Kidney epithelial cell (primary cell): ENCODE data around the gene THBS3. TPM values are rescaled to one million over a fixed set of nuclear protein-coding genes. Genes with fewer than 3 reads are reported as not detected.
"Not testable (repeated sequence)": the region's sequence is repeated elsewhere in the genome, so short reads cannot be mapped to it uniquely, and the experiment has no call there.

ENCODE experiments used
- DNase-seq: peaks from one replicate; pipeline ENCODE4 v3.0.0-alpha.2; 2010; ENCODE audit warnings: low read depth
- H3K27me3 ChIP-seq: 2 replicates; pipeline ENCODE4 v1.6.0; 2011; ENCODE audit warnings: low read length; ENCODE audit not compliant: control insufficient read depth, insufficient read depth
- H3K36me3 ChIP-seq: 2 replicates; pipeline ENCODE4 v1.5.1; 2011; ENCODE audit warnings: low read length; ENCODE audit not compliant: control insufficient read depth, insufficient read depth
- H3K4me3 ChIP-seq: 2 replicates; pipeline ENCODE4 v1.5.1; 2011; ENCODE audit warnings: low read depth, mild to moderate bottlenecking, control low read depth, low read length
- total RNA-seq: library from RNA; depleted of rRNA; stranded (reverse); fragments of >200 nt; gene quantifications from 2 replicates; pipeline ENCODE4 v1.2.3, GENCODE V29; 2015
- TF ChIP-seq, protein P1 (sequence below): IDR thresholded peaks from 2 replicates; pipeline ENCODE4 v1.5.1; 2011; ENCODE audit warnings: mild to moderate bottlenecking, moderate library complexity, low read length, control low read depth, inconsistent platforms; ENCODE audit not compliant: insufficient read depth, poor library complexity, severe bottlenecking

THBS3 gene
- total RNA-seq, 1 donor from 2014 or later, result 51.5 TPM

DNA sequence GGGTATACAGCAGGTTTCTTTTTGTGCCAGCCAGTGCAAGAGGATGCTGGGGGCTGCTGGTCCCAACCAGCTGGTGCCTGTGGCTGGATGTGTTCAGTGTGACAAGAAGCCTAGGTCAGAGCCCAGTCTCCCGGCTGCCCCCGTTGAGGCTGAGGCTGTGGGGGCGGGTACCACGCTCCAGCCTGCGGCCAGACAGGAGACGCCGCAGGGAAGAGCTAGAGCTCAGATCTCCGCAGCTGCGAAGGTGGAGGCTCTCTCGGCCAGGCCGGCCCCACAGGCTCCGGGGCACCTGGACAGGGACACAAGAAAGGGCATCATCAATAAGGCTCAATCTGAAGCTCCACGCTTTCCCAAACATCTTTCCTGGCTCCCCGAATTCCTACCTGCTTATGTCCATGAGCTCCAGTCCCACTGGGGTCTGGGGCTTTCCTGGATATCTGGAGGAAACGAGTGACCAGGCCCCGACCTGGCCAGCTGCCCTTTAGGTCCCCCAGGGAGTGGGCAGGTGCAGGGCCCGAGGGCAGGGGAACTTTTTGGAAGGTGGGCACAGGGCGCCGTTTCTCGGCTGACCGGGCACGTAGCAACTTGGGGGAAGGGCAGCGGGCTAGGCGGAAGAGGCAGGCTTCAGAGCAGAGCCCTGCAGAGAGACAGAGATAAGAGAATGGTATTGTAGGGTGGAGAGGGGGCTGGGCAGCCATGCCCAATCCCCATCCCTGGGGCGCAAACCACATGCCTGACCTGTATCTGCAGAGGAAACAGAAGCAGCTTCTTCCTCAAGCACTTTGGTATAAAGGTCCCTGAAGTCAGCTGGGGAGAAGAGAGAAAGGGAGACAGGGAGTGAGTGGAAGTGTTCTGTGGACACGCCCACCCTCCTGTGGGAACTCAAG is 40.2 kb upstream of the THBS3 start:
- DNase-seq, result no peak

DNA sequence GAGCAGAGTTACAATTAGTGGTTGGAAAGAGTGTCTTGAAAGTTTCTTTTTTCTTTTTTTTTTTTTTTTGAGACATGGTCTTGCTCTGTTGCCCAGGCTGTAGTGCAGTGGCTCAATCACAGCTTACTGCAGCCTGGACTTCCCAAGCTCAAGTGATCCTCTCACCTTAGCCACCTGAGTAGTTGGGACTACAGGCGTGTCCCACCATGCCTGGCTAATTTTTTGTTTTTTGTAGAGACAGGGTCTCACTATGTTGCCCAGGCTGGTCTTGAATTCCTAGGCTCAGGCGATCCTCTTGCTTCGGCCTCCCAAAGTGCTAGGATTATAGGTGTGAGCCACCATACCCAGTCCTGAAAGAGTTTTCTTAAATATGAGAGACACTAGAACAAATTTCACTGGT is 39.1 kb upstream of the THBS3 start:
- not testable (repeated sequence) for H3K4me3 ChIP-seq, H3K27me3 ChIP-seq, DNase-seq, H3K36me3 ChIP-seq

More for the DNA sequence above, 40.2 kb upstream of the THBS3 start:
- H3K4me3 ChIP-seq, result no peak overlapping the region
- H3K27me3 ChIP-seq, result no peaks in the 10 kb centered on the region
- TF ChIP-seq, protein P1, sequence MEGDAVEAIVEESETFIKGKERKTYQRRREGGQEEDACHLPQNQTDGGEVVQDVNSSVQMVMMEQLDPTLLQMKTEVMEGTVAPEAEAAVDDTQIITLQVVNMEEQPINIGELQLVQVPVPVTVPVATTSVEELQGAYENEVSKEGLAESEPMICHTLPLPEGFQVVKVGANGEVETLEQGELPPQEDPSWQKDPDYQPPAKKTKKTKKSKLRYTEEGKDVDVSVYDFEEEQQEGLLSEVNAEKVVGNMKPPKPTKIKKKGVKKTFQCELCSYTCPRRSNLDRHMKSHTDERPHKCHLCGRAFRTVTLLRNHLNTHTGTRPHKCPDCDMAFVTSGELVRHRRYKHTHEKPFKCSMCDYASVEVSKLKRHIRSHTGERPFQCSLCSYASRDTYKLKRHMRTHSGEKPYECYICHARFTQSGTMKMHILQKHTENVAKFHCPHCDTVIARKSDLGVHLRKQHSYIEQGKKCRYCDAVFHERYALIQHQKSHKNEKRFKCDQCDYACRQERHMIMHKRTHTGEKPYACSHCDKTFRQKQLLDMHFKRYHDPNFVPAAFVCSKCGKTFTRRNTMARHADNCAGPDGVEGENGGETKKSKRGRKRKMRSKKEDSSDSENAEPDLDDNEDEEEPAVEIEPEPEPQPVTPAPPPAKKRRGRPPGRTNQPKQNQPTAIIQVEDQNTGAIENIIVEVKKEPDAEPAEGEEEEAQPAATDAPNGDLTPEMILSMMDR, result no peak
- H3K36me3 ChIP-seq, result no peaks in the 10 kb centered on the region

DNA sequence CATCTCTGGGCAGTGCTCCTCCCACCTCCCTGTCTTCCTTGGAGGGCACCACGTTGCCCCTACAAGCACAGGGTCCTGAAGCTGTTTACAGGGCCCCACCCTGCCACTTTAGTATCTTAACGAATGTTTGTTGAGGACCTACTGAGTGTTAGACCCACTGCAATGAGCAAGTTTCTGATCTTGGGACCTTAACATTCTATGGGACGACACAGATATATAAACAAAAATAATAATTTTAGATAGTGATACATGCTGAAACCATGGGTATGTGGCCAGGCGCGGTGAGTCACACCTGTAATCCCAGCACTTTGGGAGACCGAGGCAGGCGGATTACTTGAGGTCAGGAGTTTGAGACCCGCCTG is 37.4 kb upstream of the THBS3 start:
- DNase-seq, result no peak
- TF ChIP-seq, protein P1, result no peak
- no peaks in the 10 kb centered on the region for H3K27me3 ChIP-seq
- H3K4me3 ChIP-seq, result peak overlapping the region; percentile 56
- no peaks in the 10 kb centered on the region for H3K36me3 ChIP-seq

DNA sequence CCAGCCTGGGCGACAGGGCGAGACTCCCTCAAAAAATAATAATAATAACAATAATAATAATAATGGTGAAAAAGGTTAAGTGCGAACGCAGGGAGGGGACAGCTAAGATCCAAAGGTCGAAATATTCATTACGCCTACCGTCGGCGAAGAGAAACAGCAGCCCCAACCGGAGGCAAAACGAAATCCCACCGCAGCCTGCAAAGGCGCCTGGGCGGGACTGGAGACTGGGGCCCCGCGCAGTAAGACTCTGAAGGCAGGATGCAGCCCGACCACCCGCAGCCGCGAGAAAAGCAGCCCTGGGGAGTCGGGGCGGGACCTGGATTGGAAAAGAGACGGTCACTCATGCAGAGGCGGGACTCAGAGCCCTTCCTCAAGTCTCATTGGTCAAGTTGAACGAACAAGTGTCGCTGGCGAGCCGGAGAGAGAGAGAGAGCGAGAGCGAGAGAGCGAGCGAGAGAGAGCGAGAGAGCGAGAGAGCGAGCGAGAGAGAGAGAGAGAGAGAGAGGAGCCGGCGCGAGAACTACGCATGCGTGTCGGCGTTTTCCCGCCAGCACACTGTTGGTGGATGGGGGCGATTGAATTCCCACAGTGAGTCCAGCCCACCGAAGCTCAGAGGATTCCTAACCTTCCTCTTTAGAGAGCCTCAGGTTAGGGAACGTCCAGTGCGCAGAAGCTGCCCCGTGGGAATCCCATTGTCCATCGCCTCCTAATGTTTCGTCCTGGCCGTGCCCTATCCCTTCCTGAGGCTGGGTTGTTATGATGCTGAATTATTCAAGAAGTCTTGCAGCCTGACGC is 36.9 kb upstream of the THBS3 start:
- Histone ChIP-seq H3K27me3 (no peaks in the 10 kb centered on the region), H3K36me3 (no peaks in the 10 kb centered on the region), H3K4me3 (peak overlapping the region; percentile 56)
- peak; percentile 97 for DNase-seq
- TF ChIP-seq, protein P1, result no peak

DNA sequence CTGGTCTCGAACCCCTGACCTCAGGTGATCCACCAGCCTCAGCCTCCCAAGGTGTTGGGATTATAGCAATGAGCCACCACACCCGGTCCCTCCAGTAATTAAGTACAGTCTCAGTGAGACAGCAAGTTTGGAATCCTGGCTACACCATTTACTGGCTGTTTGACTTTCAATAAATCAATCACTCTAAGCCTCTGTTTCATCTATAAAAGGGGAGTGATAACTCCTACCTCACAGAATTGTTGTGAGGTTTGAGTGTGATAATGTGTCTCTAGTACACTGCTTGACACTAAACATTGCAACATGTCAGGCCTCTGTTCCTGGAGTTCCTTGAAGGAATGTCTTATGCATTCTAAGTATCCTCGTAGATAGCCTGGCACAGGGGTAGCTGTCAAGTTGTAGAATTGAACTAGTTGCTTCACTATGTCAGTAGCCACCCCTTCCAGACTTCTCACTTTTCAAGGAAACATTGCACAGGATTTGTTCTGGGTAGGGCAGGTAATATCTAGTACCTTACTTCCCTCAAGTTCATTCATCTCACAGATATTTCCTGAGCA is 35.2 kb upstream of the THBS3 start:
- no peaks in the 10 kb centered on the region for H3K36me3 ChIP-seq
- H3K4me3 ChIP-seq, result no peak overlapping the region
- H3K27me3 ChIP-seq, result no peaks in the 10 kb centered on the region
- no peak for DNase-seq
- TF ChIP-seq, protein P1, result no peak

DNA sequence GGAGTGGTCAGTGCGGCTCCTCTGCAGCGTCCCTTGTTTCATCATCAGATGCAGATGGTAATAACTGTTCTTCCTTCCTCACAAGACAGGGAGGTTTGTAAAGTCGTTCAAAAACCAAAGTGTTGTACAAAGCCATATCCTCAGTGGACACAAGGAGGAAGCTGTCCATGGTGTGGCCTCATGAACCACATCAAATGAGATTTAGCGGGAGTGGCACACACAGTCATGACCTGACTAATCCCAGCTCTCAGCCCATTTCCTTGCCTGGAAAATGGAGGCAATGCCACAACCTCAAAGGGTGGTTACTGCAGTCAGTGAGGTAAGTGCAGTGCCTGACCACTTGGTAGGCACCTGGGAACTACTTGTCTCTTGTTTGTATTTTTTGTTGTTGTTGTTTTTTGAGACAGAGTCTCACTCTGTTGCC is 34.2 kb upstream of the THBS3 start:
- H3K27me3 ChIP-seq, result no peaks in the 10 kb centered on the region
- TF ChIP-seq, protein P1, result no peak
- H3K36me3 ChIP-seq, result no peaks in the 10 kb centered on the region
- no peak for DNase-seq
- no peak overlapping the region for H3K4me3 ChIP-seq
